Astrocyte of the cerebellum (primary cell): ENCODE data around the gene ZCCHC24.

Experiments
- DNase-seq: peaks from one replicate; pipeline ENCODE4 v3.0.0-alpha.2; 2011; ENCODE audit warnings: low read depth
- H3K4me3 ChIP-seq: 2 replicates; pipeline ENCODE4 v1.5.1; 2011; ENCODE audit warnings: mild to moderate bottlenecking, low read depth, low read length, moderate library complexity
- CTCF ChIP-seq: IDR thresholded peaks from 2 replicates; pipeline ENCODE4 v1.5.1; 2012; ENCODE audit warnings: low read length, low read depth, moderate library complexity, mild to moderate bottlenecking; ENCODE audit errors: missing control alignments
- in situ Hi-C: cut with HindIII; loops from 2 replicates; pipeline ENCODE4 v1.10.0; 2017; ENCODE audit warnings: low sequenced_read_pairs

Gene ZCCHC24

GRCh38 chr10:79488870-79489269, 43.4 kb upstream of the ZCCHC24 start:
- TF ChIP-seq CTCF: no peak
- no peak overlapping the region for H3K4me3 ChIP-seq
- in situ Hi-C loops: no loop called here
- DNase-seq: no peak

GRCh38 chr10:79488336-79488735, 42.9 kb upstream of the ZCCHC24 start:
- TF ChIP-seq CTCF: no peak
- DNase-seq: peak; percentile 83
- no peak overlapping the region for H3K4me3 ChIP-seq
- in situ Hi-C loops: no loop called here

DNA sequence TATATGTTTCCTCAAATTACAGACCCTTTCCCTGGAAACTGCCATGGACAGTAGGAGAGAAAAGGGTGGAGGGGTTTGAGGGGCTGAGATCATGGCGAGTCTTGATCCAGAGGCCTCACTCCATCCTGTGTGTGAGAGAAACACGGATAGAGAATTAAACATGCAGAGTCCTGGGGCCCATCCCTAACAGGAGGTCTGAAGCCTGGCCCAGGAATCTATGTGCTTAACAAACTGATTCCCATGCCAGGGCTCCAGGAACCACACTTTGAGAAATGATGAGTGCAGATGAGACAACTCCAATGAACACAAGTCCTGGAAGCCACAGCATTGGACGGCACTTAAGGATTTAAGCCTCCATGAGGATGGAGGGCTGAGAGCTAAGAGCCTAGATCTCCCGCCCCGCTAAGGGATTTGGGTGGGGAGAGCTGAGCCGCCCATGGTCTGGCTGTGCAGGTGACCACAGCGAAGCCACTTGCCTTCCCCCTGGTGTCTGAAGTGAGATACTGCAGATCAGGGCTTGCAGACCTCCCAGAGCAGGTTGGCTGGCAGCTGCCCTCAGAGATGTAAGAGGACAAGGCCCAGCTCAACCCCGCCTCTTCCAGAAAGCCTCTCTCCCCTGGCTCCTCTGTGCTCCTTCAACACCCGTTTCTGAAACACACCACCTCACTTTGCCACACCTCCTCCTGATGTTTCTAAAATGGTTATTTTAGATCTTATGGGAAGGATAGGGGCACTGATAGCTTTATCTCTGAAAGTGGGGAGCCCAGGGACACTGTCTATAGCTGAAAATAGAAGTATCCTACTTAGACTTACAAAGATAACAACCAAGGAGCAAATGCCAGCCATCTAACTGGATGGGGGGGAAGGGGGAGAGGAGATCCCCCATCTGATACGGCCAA, 42.1 kb upstream of the ZCCHC24 start:
- peak; percentile 79 for TF ChIP-seq CTCF
- in situ Hi-C loops: no loop called here
- no peak overlapping the region for H3K4me3 ChIP-seq
- DNase-seq: no peak

DNA sequence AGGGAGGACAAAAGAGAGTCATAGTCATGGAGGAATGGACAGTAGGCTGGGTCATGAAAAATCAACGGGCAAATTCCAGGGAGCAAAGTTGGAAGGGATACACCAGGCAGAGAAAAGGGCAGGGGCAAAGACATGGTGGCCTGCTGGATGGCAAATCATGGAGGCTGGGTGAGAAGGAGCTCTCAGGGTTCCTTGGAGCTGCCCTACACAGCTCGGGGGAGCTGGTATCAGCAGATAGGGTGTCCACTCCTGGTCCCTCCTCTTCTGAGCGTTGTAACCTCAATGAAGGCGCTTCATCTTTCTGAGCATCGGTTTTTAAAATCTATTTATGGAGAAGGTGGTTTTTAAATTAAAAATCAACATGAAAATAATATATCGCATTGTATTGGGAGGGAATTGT, 39.1 kb upstream of the ZCCHC24 start:
- no peak for TF ChIP-seq CTCF
- DNase-seq: no peak
- in situ Hi-C loops: no loop called here
- no peak overlapping the region for H3K4me3 ChIP-seq

DNA sequence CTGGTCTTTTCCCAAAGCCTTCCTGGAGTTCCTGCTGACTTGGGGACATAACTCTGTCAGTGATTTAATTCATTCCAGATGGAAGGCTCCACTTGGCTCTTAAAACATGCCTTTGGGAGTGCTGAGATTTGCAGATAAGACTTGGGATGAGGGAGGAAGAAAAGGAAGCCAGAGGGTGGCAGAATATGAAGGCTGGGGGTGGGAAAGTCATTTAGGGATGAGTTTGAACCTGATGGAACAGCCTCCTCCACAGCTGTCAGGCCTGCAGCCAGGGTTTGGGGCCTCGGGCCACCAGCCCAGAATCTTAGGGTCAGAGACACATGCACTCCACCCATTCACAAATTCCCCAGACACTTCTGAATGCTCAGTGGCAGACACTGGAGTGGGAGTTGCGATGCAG, 38.5 kb upstream of the ZCCHC24 start:
- TF ChIP-seq CTCF: no peak
- no peak for DNase-seq
- no peak overlapping the region for H3K4me3 ChIP-seq
- in situ Hi-C loops: no loop called here

- no peak overlapping the region for H3K4me3 ChIP-seq
- DNase-seq: no peak
- in situ Hi-C loops: no loop called here
- TF ChIP-seq CTCF: no peak
Measured at GRCh38 chr10:79483299-79483698, 37.9 kb upstream of the ZCCHC24 start.
